ENCODE measurements around the gene AATK.

AATK gene, protein sequence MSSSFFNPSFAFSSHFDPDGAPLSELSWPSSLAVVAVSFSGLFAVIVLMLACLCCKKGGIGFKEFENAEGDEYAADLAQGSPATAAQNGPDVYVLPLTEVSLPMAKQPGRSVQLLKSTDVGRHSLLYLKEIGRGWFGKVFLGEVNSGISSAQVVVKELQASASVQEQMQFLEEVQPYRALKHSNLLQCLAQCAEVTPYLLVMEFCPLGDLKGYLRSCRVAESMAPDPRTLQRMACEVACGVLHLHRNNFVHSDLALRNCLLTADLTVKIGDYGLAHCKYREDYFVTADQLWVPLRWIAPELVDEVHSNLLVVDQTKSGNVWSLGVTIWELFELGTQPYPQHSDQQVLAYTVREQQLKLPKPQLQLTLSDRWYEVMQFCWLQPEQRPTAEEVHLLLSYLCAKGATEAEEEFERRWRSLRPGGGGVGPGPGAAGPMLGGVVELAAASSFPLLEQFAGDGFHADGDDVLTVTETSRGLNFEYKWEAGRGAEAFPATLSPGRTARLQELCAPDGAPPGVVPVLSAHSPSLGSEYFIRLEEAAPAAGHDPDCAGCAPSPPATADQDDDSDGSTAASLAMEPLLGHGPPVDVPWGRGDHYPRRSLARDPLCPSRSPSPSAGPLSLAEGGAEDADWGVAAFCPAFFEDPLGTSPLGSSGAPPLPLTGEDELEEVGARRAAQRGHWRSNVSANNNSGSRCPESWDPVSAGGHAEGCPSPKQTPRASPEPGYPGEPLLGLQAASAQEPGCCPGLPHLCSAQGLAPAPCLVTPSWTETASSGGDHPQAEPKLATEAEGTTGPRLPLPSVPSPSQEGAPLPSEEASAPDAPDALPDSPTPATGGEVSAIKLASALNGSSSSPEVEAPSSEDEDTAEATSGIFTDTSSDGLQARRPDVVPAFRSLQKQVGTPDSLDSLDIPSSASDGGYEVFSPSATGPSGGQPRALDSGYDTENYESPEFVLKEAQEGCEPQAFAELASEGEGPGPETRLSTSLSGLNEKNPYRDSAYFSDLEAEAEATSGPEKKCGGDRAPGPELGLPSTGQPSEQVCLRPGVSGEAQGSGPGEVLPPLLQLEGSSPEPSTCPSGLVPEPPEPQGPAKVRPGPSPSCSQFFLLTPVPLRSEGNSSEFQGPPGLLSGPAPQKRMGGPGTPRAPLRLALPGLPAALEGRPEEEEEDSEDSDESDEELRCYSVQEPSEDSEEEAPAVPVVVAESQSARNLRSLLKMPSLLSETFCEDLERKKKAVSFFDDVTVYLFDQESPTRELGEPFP (N-terminal part only)

DNA sequence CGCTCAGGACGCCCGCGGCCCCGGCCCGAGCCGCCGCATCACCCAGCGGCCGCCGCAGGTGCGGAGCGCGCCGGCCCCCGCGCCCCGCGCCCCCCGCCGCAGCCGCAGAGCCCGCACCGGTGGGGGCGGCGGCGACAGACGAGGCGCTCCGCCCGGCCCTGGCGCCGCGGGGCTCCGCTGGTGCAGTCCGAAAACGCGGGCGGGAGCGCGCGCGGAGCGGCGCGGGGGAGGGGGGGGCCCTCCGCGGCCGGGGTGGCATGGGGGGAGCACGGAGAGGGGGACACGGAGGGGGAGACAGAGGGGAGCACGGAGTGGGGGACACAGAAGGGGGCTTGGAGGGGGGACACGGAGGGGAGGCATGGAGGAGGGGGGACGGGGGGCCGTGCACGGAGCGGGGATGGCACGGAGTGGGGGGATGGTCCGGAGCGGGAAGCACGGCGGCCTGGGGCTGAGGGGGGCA is at the start of gene AATK:
Gene AATK (minus strand): TSS at position 189 of the 460 bp plus-strand sequence. CDS start 229 bp downstream, outside the sequence.
- no peak within 1 kb of the TSS for H3K27ac ChIP-seq (ENCODE audit: low read length)
- H3K4me3 ChIP-seq (ENCODE audit: low read length) = peak within 1 kb of the TSS; percentile 34
- H3K27me3 ChIP-seq (ENCODE audit: control insufficient read depth, insufficient read depth, low read length) = peaks cover 14% of the 10 kb centered on the region
- H3K9me3 ChIP-seq (ENCODE audit: control insufficient read depth, low read depth, low read length) = no peaks in the 10 kb centered on the region
- H3K36me3 ChIP-seq (ENCODE audit: control insufficient read depth, low read depth, low read length) = no peaks in the 10 kb centered on the region
- no peak within 1 kb of the TSS for H3K9ac ChIP-seq (ENCODE audit: low read length)
- H3K4me1 ChIP-seq (ENCODE audit: control insufficient read depth, low read depth, low read length) = no peaks in the 10 kb centered on the region

- Histone ChIP-seq H3K27me3 (ENCODE audit: control insufficient read depth, insufficient read depth, low read length) (no peaks in the 10 kb centered on the region), H3K4me3 (ENCODE audit: low read length) (no peak overlapping the region), H3K4me1 (ENCODE audit: control insufficient read depth, low read depth, low read length) (no peaks in the 10 kb centered on the region), H3K36me3 (ENCODE audit: control insufficient read depth, low read depth, low read length) (peaks cover 3% of the 10 kb centered on the region), H3K27ac (ENCODE audit: low read length) (no peak overlapping the region), H3K9ac (ENCODE audit: low read length) (no peak overlapping the region), H3K9me3 (ENCODE audit: control insufficient read depth, low read depth, low read length) (no peaks in the 10 kb centered on the region)
Measured at GRCh38 chr17:81213978-81214377, 48.0 kb upstream of the AATK start.

DNA sequence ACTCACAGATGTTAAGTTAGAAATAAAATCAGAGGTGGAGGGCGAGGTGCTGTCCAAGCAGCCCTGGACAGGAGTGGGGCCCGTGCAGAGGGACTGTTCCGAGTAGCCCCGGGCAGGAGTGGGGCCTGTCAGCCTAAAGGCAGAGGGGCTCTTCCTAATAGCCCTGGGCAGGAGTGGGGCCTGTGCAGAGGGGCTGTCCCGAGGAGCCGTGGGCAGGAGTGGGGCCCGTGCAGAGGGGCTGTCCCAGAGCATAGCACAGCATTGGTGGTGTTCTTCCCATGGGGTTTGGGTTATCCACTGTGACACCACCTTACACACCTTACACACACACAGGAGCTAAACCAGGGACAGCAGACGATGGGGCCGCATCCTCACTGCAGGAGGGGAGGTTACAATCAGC is 46.3 kb upstream of the AATK start:
- Histone ChIP-seq H3K4me3 (ENCODE audit: low read length) (no peak overlapping the region), H3K27me3 (ENCODE audit: control insufficient read depth, insufficient read depth, low read length) (no peaks in the 10 kb centered on the region), H3K27ac (ENCODE audit: low read length) (no peak overlapping the region), H3K9ac (ENCODE audit: low read length) (no peak overlapping the region), H3K4me1 (ENCODE audit: control insufficient read depth, low read depth, low read length) (no peaks in the 10 kb centered on the region), H3K9me3 (ENCODE audit: control insufficient read depth, low read depth, low read length) (no peaks in the 10 kb centered on the region), H3K36me3 (ENCODE audit: control insufficient read depth, low read depth, low read length) (no peaks in the 10 kb centered on the region)

DNA sequence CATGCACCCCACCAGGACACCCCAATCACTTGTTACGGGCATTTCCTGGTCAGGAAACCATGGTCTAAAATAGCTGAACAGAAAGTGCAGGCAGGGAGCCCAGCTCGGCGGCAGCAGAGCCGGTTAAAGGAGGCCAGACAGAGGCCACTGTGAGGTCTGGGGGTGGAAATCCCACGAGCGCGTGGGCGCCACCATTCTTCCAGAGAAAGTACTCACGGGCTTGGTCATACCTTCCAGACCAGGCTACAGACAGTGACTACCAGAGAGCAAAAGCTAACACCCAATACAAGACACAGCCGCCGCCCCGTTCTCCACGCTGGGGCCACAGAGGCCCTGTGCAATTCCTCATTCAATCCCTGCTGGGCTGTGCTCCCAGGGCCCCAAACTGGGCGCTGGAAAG is 44.8 kb upstream of the AATK start:
- Histone ChIP-seq H3K9me3 (ENCODE audit: control insufficient read depth, low read depth, low read length) (no peaks in the 10 kb centered on the region), H3K27me3 (ENCODE audit: control insufficient read depth, insufficient read depth, low read length) (no peaks in the 10 kb centered on the region), H3K36me3 (ENCODE audit: control insufficient read depth, low read depth, low read length) (no peaks in the 10 kb centered on the region), H3K4me3 (ENCODE audit: low read length) (no peak overlapping the region), H3K9ac (ENCODE audit: low read length) (no peak overlapping the region), H3K4me1 (ENCODE audit: control insufficient read depth, low read depth, low read length) (no peaks in the 10 kb centered on the region), H3K27ac (ENCODE audit: low read length) (no peak overlapping the region)

GRCh38 chr17:81210466-81210865 is 44.4 kb upstream of the AATK start:
- no peaks in the 10 kb centered on the region for H3K9me3 ChIP-seq (ENCODE audit: control insufficient read depth, low read depth, low read length)
- H3K4me1 ChIP-seq (ENCODE audit: control insufficient read depth, low read depth, low read length) = no peaks in the 10 kb centered on the region
- H3K36me3 ChIP-seq (ENCODE audit: control insufficient read depth, low read depth, low read length) = no peaks in the 10 kb centered on the region
- H3K27ac ChIP-seq (ENCODE audit: low read length) = no peak overlapping the region
- no peak overlapping the region for H3K9ac ChIP-seq (ENCODE audit: low read length)
- H3K4me3 ChIP-seq (ENCODE audit: low read length) = no peak overlapping the region
- H3K27me3 ChIP-seq (ENCODE audit: control insufficient read depth, insufficient read depth, low read length) = no peaks in the 10 kb centered on the region

GRCh38 chr17:81209141-81209540 is 43.1 kb upstream of the AATK start:
- Histone ChIP-seq H3K27ac (ENCODE audit: low read length) (no peak overlapping the region), H3K4me1 (ENCODE audit: control insufficient read depth, low read depth, low read length) (no peaks in the 10 kb centered on the region), H3K27me3 (ENCODE audit: control insufficient read depth, insufficient read depth, low read length) (no peaks in the 10 kb centered on the region), H3K9me3 (ENCODE audit: control insufficient read depth, low read depth, low read length) (no peaks in the 10 kb centered on the region), H3K9ac (ENCODE audit: low read length) (no peak overlapping the region), H3K36me3 (ENCODE audit: control insufficient read depth, low read depth, low read length) (peaks cover 3% of the 10 kb centered on the region), H3K4me3 (ENCODE audit: low read length) (no peak overlapping the region)

- Histone ChIP-seq H3K9me3 (ENCODE audit: control insufficient read depth, low read depth, low read length) (no peaks in the 10 kb centered on the region), H3K4me3 (ENCODE audit: low read length) (no peak overlapping the region), H3K27ac (ENCODE audit: low read length) (no peak overlapping the region), H3K36me3 (ENCODE audit: control insufficient read depth, low read depth, low read length) (peaks cover 3% of the 10 kb centered on the region), H3K27me3 (ENCODE audit: control insufficient read depth, insufficient read depth, low read length) (no peaks in the 10 kb centered on the region), H3K4me1 (ENCODE audit: control insufficient read depth, low read depth, low read length) (no peaks in the 10 kb centered on the region), H3K9ac (ENCODE audit: low read length) (no peak overlapping the region)
Measured at GRCh38 chr17:81208651-81209050, 42.6 kb upstream of the AATK start.

DNA sequence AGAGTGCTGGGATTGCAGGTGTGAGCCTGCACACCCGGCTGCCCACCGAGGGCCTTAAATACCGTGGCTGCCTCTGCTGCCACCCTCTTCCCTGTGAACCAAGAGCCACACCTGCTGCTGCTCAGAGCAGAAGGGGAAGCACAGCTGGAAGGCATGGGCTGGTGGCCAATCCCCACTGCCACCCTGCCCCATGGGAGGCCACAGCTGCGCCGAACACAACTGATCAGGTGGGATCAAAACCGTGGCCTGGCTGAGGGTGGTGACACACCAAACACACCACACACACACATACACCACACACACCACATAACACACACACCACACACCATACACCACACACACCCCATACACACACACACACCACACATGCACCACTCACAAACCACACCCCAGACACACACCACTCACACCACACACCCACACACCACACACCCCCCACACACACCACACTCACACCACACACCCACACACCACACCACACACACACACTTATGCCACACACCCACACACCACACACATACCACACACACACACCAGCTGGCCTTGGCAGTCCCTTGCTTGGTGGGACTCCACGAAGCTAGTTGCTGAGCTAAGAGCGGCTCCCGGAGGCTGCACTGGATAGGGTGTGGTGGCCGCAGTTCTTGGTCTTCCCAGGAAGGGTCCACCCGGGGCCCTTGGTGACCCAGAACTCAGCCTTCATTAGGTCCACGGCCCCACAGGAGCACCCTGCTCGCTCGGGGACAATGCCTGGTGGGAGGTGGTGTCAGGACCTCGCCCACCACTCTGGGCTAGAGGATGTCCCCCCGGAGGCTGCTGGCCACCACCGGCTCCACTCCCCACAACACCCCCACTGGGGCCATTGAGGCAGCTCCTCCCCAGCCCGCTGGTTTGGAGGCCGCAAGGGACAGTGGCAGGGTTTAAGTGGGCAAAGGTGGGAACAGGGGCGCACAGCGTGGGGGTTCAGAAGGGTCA is 41.9 kb upstream of the AATK start:
- Histone ChIP-seq H3K9ac (ENCODE audit: low read length) (no peak overlapping the region), H3K4me1 (ENCODE audit: control insufficient read depth, low read depth, low read length) (no peaks in the 10 kb centered on the region), H3K4me3 (ENCODE audit: low read length) (no peak overlapping the region), H3K27ac (ENCODE audit: low read length) (no peak overlapping the region), H3K9me3 (ENCODE audit: control insufficient read depth, low read depth, low read length) (no peaks in the 10 kb centered on the region), H3K27me3 (ENCODE audit: control insufficient read depth, insufficient read depth, low read length) (no peaks in the 10 kb centered on the region), H3K36me3 (ENCODE audit: control insufficient read depth, low read depth, low read length) (peaks cover 3% of the 10 kb centered on the region)

GRCh38 chr17:81206657-81207056 is 40.6 kb upstream of the AATK start:
- H3K9ac ChIP-seq (ENCODE audit: low read length) = no peak overlapping the region
- no peak overlapping the region for H3K4me3 ChIP-seq (ENCODE audit: low read length)
- H3K4me1 ChIP-seq (ENCODE audit: control insufficient read depth, low read depth, low read length) = no peaks in the 10 kb centered on the region
- H3K36me3 ChIP-seq (ENCODE audit: control insufficient read depth, low read depth, low read length) = peaks cover 3% of the 10 kb centered on the region
- no peaks in the 10 kb centered on the region for H3K9me3 ChIP-seq (ENCODE audit: control insufficient read depth, low read depth, low read length)
- H3K27ac ChIP-seq (ENCODE audit: low read length) = no peak overlapping the region
- H3K27me3 ChIP-seq (ENCODE audit: control insufficient read depth, insufficient read depth, low read length) = no peaks in the 10 kb centered on the region

DNA sequence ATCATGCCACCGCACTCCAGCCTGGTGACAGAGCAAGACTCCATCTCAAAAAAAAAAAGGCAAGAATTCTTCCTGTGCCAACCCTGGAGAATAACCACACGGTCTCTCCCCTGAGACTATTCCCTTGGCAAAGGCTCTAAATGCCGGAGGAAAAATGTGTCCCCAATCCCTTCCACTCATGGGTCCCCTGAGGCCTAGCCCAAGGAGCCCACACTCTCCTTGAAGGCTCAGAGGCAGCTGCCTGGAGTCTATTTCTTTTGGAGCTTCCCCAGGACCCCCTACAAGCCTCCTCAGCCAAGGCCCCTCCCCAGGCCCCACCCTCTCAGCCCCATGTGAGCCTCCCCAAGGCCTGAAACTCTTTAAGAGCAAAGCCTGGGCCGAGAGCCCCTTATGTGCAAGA is 40.1 kb upstream of the AATK start:
- Histone ChIP-seq H3K27ac (ENCODE audit: low read length) (no peak overlapping the region), H3K9ac (ENCODE audit: low read length) (no peak overlapping the region), H3K9me3 (ENCODE audit: control insufficient read depth, low read depth, low read length) (no peaks in the 10 kb centered on the region), H3K36me3 (ENCODE audit: control insufficient read depth, low read depth, low read length) (peaks cover 3% of the 10 kb centered on the region), H3K4me1 (ENCODE audit: control insufficient read depth, low read depth, low read length) (no peaks in the 10 kb centered on the region), H3K4me3 (ENCODE audit: low read length) (no peak overlapping the region), H3K27me3 (ENCODE audit: control insufficient read depth, insufficient read depth, low read length) (no peaks in the 10 kb centered on the region)
